CD14-positive monocyte (primary cell): ENCODE data around the gene WDR86. TPM values are rescaled to one million over a fixed set of nuclear protein-coding genes. Genes with fewer than 3 reads are reported as not detected.

ENCODE experiments used
- DNase-seq, 3 donors: peaks; one replicate each; pipeline ENCODE4 v3.0.0-alpha.2; 2011 to 2022
- H2AFZ ChIP-seq: 2 replicates; pipeline ENCODE4 v1.6.0; 2012; ENCODE audit warnings: mild to moderate bottlenecking, low read depth, low read length, inconsistent platforms; ENCODE audit not compliant: insufficient read depth, poor library complexity, severe bottlenecking
- H3K27ac ChIP-seq, 2 donors: 1 replicate in 1 of 2; 2 replicates in 1 of 2; pipeline ENCODE4 v1.5.1; 2012 to 2013; ENCODE audit warnings: low read length in 2 of 2, control low read depth in 1 of 2, inconsistent platforms in 1 of 2, low read depth in 1 of 2, mild to moderate bottlenecking in 1 of 2
- H3K27me3 ChIP-seq, 2 donors: one replicate each; pipeline versions ENCODE4 v1.6.0 to v1.6.1; 2011 to 2013; ENCODE audit warnings: low read length in 2 of 2; ENCODE audit not compliant: control insufficient read depth in 2 of 2, insufficient read depth in 2 of 2
- H3K36me3 ChIP-seq, 2 donors: replicated peaks in 1 of 2; 1 replicate in 1 of 2; 2 replicates in 1 of 2; pipeline versions ENCODE4 v1.5.1 to v1.6.1; 2012 to 2013; ENCODE audit warnings: low read length in 2 of 2, control low read depth in 1 of 2, inconsistent platforms in 1 of 2, mild to moderate bottlenecking in 1 of 2; ENCODE audit not compliant: insufficient read depth in 2 of 2, control insufficient read depth in 1 of 2
- H3K4me1 ChIP-seq, 2 donors: 1 replicate in 1 of 2; 2 replicates in 1 of 2; pipeline versions ENCODE4 v1.5.1 to v1.6.1; 2012 to 2013; ENCODE audit warnings: low read length in 2 of 2, control low read depth in 1 of 2, inconsistent platforms in 1 of 2, mild to moderate bottlenecking in 1 of 2, moderate library complexity in 1 of 2; ENCODE audit not compliant: insufficient read depth in 2 of 2, control insufficient read depth in 1 of 2
- H3K4me2 ChIP-seq: replicated peaks from 2 replicates; pipeline ENCODE3; 2012; ENCODE audit warnings: low read length, moderate library complexity, mild to moderate bottlenecking; ENCODE audit not compliant: poor library complexity, severe bottlenecking; ENCODE audit errors: extremely low read depth
- H3K4me3 ChIP-seq, 3 experiments: fragments of 200-600 bp in 1 of 3; sonication (generic) in 1 of 3; replicated peaks in 1 of 3; 1 replicate in 2 of 3; 2 replicates in 1 of 3; pipeline ENCODE4 v1.5.1; 2011 to 2013; ENCODE audit warnings: low read length in 3 of 3, mild to moderate bottlenecking in 3 of 3, control low read depth in 2 of 3, low read depth in 2 of 3, inconsistent platforms in 1 of 3, moderate library complexity in 1 of 3
- H3K79me2 ChIP-seq: 2 replicates; pipeline ENCODE4 v1.6.0; 2012; ENCODE audit warnings: mild to moderate bottlenecking, control low read depth, inconsistent platforms, low read length, moderate library complexity; ENCODE audit not compliant: insufficient read depth
- H3K9ac ChIP-seq: 2 replicates; pipeline ENCODE4 v1.6.0; 2017; ENCODE audit warnings: low read length, mild to moderate bottlenecking; ENCODE audit not compliant: insufficient read depth, poor library complexity, severe bottlenecking
- H3K9me3 ChIP-seq, 2 donors: replicated peaks in 1 of 2; 1 replicate in 1 of 2; 2 replicates in 1 of 2; pipeline versions ENCODE4 v1.5.1 to v1.6.1; 2012 to 2013; ENCODE audit warnings: low read length in 2 of 2, control low read depth in 1 of 2; ENCODE audit not compliant: control insufficient read depth in 1 of 2, insufficient read depth in 1 of 2
- H4K20me1 ChIP-seq: 2 replicates; pipeline ENCODE4 v1.6.0; 2012; ENCODE audit warnings: mild to moderate bottlenecking, low read length, control low read depth, moderate library complexity; ENCODE audit not compliant: insufficient read depth
- H3K27ac Mint-ChIP-seq, 7 donors: one replicate each; pipeline ENCODE4 v1.8.0; 2020; ENCODE audit warnings: mild to moderate bottlenecking in 7 of 7, mixed read lengths in 7 of 7, moderate library complexity in 6 of 7, inconsistent platforms in 2 of 7
- H3K27me3 Mint-ChIP-seq, 3 donors: one replicate each; pipeline ENCODE4 v1.8.0; 2021 to 2022; ENCODE audit warnings: low read depth in 3 of 3, mild to moderate bottlenecking in 3 of 3, mixed read lengths in 3 of 3, moderate library complexity in 3 of 3, inconsistent platforms in 1 of 3
- H3K36me3 Mint-ChIP-seq, 2 donors: one replicate each; pipeline ENCODE4 v1.8.0; 2020; ENCODE audit warnings: mixed read lengths in 2 of 2, inconsistent platforms in 1 of 2, mild to moderate bottlenecking in 1 of 2
- H3K4me1 Mint-ChIP-seq: one replicate; pipeline ENCODE4 v1.8.0; 2020; ENCODE audit warnings: mild to moderate bottlenecking, mixed read lengths
- H3K4me3 Mint-ChIP-seq, 2 donors: one replicate each; pipeline ENCODE4 v1.8.0; 2020; ENCODE audit warnings: mild to moderate bottlenecking in 2 of 2, mixed read lengths in 2 of 2, moderate library complexity in 1 of 2
- H3K9me3 Mint-ChIP-seq, 7 donors: one replicate each; pipeline ENCODE4 v1.8.0; 2020 to 2022; ENCODE audit warnings: mixed read lengths in 7 of 7, mild to moderate bottlenecking in 6 of 7, moderate library complexity in 6 of 7, inconsistent platforms in 2 of 7
- WGBS: methylation state at CpG from one replicate; pipeline ENCODE4 v1.1.5; 2013; ENCODE audit warnings: missing lambda C conversion rate; ENCODE audit not compliant: insufficient coverage; 5-methylcytosine and 5-hydroxymethylcytosine counted together
- intact Hi-C, 2 donors: fragments of 100-400 bp; cut with micrococcal nuclease; formaldehyde crosslinking; loops; one replicate each; pipeline versions ENCODE4 v1.15.0 to v1.15.1; 2023
- polyA plus RNA-seq, 3 donors: library from polyadenylated mRNA; depleted of rRNA in 1 of 3; unstranded in 2 of 3; stranded (reverse) in 1 of 3; fragments of 300-500 nt in 2 of 3; fragments of >200 nt in 1 of 3; fragmentation: Illumina TruSeq in 2 of 3; gene quantifications; 1 replicate in 2 of 3; 2 replicates in 1 of 3; pipeline ENCODE4 v1.2.3, GENCODE V29; 2012 to 2021
- TF ChIP-seq, protein P1 (sequence below): fragments of 200-600 bp; IDR thresholded peaks from one replicate; pipeline ENCODE4 v1.8.0; 2022; ENCODE audit warnings: antibody characterized with exemption, mild to moderate bottlenecking

The WDR86 gene
- polyA plus RNA-seq, 3 donors = 0.11 to 0.30 (median 0.24) TPM

DNA sequence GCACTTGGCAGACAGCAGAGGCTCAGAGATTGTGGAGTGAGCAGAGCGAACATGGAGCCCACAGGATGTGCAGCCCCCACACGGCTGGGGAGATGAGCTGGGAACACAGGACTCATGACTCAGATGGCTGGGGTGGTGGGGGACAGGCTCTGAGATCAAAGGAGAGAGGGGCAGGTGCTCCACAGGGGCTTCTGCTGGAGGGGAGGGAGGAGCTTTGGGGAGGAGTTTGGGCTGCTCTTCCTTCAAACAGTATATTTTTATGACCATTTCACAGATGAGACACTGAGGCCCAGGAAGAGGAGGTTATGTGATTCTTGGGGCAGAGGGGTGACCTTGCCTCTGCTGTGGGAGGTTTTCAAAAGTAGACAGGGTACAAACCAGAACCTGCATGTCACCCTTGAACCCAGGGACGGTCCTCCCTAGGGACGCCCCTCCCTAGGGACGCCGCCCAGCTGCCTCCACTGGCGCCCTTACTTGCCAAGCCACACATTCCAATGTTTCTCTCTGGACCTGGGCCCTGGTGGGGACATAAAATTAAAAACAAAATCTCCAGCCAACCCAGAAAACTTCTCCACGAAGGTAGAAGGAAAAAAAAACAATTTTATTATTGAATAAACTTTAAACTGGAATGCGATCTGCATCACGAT, 31.1 kb upstream of the WDR86 start:
- Histone ChIP-seq H2AFZ (no peak overlapping the region), H3K27me3 (peaks cover 5 to 22% of the 10 kb centered on the region in 2 donors), H3K9me3 (no peaks in the 10 kb centered on the region), H3K4me3 (no peak overlapping the region), H3K9ac (no peak overlapping the region), H3K27ac (no peak overlapping the region), H3K36me3 (no peaks in the 10 kb centered on the region), H3K4me2 (no peak overlapping the region), H3K79me2 (no peaks in the 10 kb centered on the region), H4K20me1 (no peaks in the 10 kb centered on the region), H3K4me1 (peaks cover 13 to 19% of the 10 kb centered on the region in 2 donors)
- H3K4me3 Mint-ChIP-seq = peak overlapping the region in 1 of 2 donors; percentile 42
- no peak for DNase-seq
- H3K27me3 Mint-ChIP-seq = peaks cover 21 to 34% (median 25%) of the 10 kb centered on the region in 3 donors
- peaks cover 27% of the 10 kb centered on the region for H3K4me1 Mint-ChIP-seq
- peaks cover 0 to 4% (median 0%) of the 10 kb centered on the region in 7 donors for H3K9me3 Mint-ChIP-seq
- no peaks in the 10 kb centered on the region for H3K36me3 Mint-ChIP-seq
- TF ChIP-seq, protein P1, sequence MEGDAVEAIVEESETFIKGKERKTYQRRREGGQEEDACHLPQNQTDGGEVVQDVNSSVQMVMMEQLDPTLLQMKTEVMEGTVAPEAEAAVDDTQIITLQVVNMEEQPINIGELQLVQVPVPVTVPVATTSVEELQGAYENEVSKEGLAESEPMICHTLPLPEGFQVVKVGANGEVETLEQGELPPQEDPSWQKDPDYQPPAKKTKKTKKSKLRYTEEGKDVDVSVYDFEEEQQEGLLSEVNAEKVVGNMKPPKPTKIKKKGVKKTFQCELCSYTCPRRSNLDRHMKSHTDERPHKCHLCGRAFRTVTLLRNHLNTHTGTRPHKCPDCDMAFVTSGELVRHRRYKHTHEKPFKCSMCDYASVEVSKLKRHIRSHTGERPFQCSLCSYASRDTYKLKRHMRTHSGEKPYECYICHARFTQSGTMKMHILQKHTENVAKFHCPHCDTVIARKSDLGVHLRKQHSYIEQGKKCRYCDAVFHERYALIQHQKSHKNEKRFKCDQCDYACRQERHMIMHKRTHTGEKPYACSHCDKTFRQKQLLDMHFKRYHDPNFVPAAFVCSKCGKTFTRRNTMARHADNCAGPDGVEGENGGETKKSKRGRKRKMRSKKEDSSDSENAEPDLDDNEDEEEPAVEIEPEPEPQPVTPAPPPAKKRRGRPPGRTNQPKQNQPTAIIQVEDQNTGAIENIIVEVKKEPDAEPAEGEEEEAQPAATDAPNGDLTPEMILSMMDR = no peak
- intact Hi-C loops = no loop called here
- peak overlapping the region in 4 of 7 donors; percentile 20 to 87 (median 52) for H3K27ac Mint-ChIP-seq
- WGBS = 84% methylated on average over 7 of the region's 10 CpGs

DNA sequence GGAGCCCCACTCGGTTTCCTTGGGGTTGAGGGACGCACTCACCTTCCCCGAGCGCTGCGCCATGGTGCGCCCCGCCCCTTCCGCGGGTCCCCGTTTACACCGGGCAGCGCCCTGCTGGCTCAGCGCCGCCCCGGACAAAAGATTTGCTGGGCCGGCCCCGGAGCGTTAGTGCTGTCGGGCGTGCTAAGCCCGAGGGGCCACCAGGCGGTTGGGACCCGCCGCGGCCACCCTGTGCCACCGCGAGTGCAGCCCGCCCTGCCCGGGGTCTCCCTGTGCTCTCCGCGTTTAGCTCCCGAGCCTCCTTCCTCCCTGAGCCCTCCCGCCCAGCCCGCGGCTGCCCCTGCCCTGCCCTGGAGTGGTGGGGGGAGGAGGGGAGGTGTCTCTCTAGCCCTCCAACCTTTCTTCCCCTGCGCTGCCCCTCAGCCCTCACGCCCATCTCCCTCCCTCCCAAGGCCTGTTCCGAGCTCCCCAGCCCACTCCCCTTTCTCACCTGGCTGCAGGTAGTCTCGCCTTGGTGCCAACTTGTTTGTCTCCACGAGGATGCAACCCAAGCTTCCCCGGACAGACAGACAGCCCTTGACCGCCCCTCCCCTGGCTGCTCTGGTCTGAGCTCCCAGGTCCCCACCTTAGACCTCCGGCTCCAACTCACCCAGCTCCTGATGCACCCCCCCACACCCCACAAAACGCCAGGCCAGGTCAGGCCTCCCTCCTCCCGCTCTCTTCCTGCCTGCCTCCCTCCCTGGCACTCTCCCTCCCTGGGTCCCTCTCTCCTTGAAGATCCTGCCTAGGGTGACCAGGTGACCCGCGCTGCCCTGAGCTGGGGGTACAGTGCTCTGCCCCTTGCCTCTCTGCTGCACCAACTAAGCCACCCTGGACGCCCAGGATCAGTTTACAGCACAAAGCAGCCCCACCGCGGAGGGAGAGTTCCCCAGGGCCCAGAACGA, 30.3 kb upstream of the WDR86 start, which contains the start of gene CRYGN:
CRYGN (minus strand) TSS at position 287 of the 944 bp plus-strand sequence; CDS start at position 63, 224 bp downstream.
- Histone ChIP-seq H2AFZ (peak within 1 kb of the TSS; percentile 21), H3K4me1 (peaks cover 13 to 19% of the 10 kb centered on the region in 2 donors), H3K4me3 (no peak within 1 kb of the TSS), H3K27ac (no peak within 1 kb of the TSS), H4K20me1 (no peaks in the 10 kb centered on the region), H3K27me3 (peaks cover 5 to 22% of the 10 kb centered on the region in 2 donors), H3K79me2 (no peaks in the 10 kb centered on the region), H3K9me3 (no peaks in the 10 kb centered on the region), H3K4me2 (peak within 1 kb of the TSS; percentile 46), H3K36me3 (no peaks in the 10 kb centered on the region), H3K9ac (no peak within 1 kb of the TSS)
- WGBS = 26% methylated on average over 38 of the region's 51 CpGs
- Mint-ChIP-seq H3K4me3 (peak within 1 kb of the TSS in 1 of 2 donors; percentile 74), H3K9me3 (peaks cover 0 to 4% (median 0%) of the 10 kb centered on the region in 7 donors), H3K4me1 (peaks cover 27% of the 10 kb centered on the region), H3K36me3 (no peaks in the 10 kb centered on the region), H3K27ac (peak within 1 kb of the TSS in 4 of 7 donors; percentile 10 to 87 (median 56)), H3K27me3 (peaks cover 21 to 34% (median 25%) of the 10 kb centered on the region in 3 donors)
- TF ChIP-seq, protein P1 = no peak
- intact Hi-C loops = no loop called here
- no peak for DNase-seq
